ACC112 (cell line): ENCODE results near the gene SMYD4.

ENCODE experiments used
- H2AFZ ChIP-seq: fragments of 200-600 bp; sonication (generic); one replicate; pipeline ENCODE4 v1.6.0; 2017; ENCODE audit warnings: antibody characterized with exemption, low read length; ENCODE audit not compliant: unreplicated experiment
- H3K27ac ChIP-seq: fragments of 200-600 bp; sonication (generic); 2 replicates; pipeline ENCODE4 v1.5.1; 2014; ENCODE audit warnings: low read depth, mild to moderate bottlenecking, antibody characterized with exemption, low read length, moderate library complexity
- H3K27me3 ChIP-seq: fragments of 200-600 bp; sonication (generic); 2 replicates; pipeline ENCODE4 v1.6.1; 2014; ENCODE audit warnings: mild to moderate bottlenecking, antibody characterized with exemption, low read length, moderate library complexity, mixed read lengths; ENCODE audit not compliant: insufficient read depth
- H3K36me3 ChIP-seq: fragments of 200-600 bp; sonication (generic); 2 replicates; pipeline ENCODE4 v1.6.1; 2016; ENCODE audit warnings: mild to moderate bottlenecking, antibody characterized with exemption, low read length, moderate library complexity, mixed read lengths; ENCODE audit not compliant: insufficient read depth
- H3K4me1 ChIP-seq: fragments of 200-600 bp; sonication (generic); one replicate; pipeline ENCODE4 v1.6.1; 2016; ENCODE audit warnings: low read length, mixed read lengths; ENCODE audit not compliant: insufficient read depth, unreplicated experiment, control insufficient read depth
- H3K4me3 ChIP-seq: fragments of 200-600 bp; sonication (generic); 2 replicates; pipeline ENCODE4 v1.5.1; 2014; ENCODE audit warnings: mild to moderate bottlenecking, low read depth, low read length
- H3K79me2 ChIP-seq: fragments of 200-600 bp; sonication (generic); one replicate; pipeline ENCODE4 v1.6.0; 2016; ENCODE audit warnings: low read length; ENCODE audit not compliant: control insufficient read depth, unreplicated experiment, insufficient read depth

Gene SMYD4

GRCh38 chr17:1732241-1732832, 97.4 kb downstream of the SMYD4 start:
- H2AFZ ChIP-seq = no peak overlapping the region
- no peaks in the 10 kb centered on the region for H3K27me3 ChIP-seq
- no peak overlapping the region for H3K27ac ChIP-seq
- H3K4me3 ChIP-seq = no peak overlapping the region
- H3K79me2 ChIP-seq = peaks cover 8% of the 10 kb centered on the region
- peaks cover 26% of the 10 kb centered on the region for H3K4me1 ChIP-seq
- peaks cover 3% of the 10 kb centered on the region; the same call in 1 of the 2 replicates for H3K36me3 ChIP-seq

DNA sequence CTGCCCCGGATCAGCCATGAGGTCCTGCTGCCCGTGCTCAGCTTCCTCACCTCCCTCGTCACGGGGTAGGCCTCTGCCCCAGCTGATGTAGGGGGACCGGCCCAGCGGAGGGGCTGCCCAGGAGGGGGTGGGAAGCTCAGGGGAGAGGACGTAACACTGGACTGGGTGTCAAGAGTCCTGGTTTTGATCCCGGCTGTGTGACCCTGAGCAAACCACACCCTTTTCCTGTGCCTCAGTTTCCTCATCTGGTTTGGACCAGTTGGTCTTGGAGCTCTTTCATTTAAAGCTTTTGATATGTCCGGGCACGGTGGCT, 98.6 kb downstream of the SMYD4 start:
- Histone ChIP-seq H3K36me3 (no peaks in the 10 kb centered on the region; the same call in 1 of the 2 replicates), H2AFZ (no peak overlapping the region), H3K27me3 (no peaks in the 10 kb centered on the region), H3K4me1 (peaks cover 15% of the 10 kb centered on the region), H3K27ac (peak overlapping the region; percentile 98), H3K4me3 (no peak overlapping the region), H3K79me2 (peaks cover 18% of the 10 kb centered on the region)

GRCh38 chr17:1730326-1731193, 99.1 kb downstream of the SMYD4 start:
- Histone ChIP-seq H3K27me3 (no peaks in the 10 kb centered on the region), H3K27ac (peak overlapping the region; percentile 98), H2AFZ (no peak overlapping the region), H3K36me3 (no peaks in the 10 kb centered on the region; the same call in 1 of the 2 replicates), H3K4me1 (peaks cover 15% of the 10 kb centered on the region), H3K4me3 (peak overlapping the region; percentile 56), H3K79me2 (peaks cover 22% of the 10 kb centered on the region)

GRCh38 chr17:1729966-1730325, 99.8 kb downstream of the SMYD4 start:
- peak overlapping the region; percentile 98 for H3K27ac ChIP-seq
- H3K4me3 ChIP-seq = no peak overlapping the region
- H3K4me1 ChIP-seq = peaks cover 20% of the 10 kb centered on the region
- no peaks in the 10 kb centered on the region; the same call in 1 of the 2 replicates for H3K36me3 ChIP-seq
- peaks cover 28% of the 10 kb centered on the region for H3K79me2 ChIP-seq
- no peaks in the 10 kb centered on the region for H3K27me3 ChIP-seq
- H2AFZ ChIP-seq = no peak overlapping the region
